NCI-H774 (cell line): ENCODE measurements around the gene ARF3.

ENCODE experiments used
- DNase-seq: peaks from one replicate; lab custom pipeline; 2025; lab: John Stamatoyannopoulos, UW

Gene ARF3

GRCh38 chr12:48981757-48982157 lies 24.5 kb upstream of the ARF3 start:
- DNase-seq = no peak

- no peak for DNase-seq
Measured at GRCh38 chr12:48980953-48981756, 23.9 kb upstream of the ARF3 start.

GRCh38 chr12:48980389-48980952 lies 23.2 kb upstream of the ARF3 start:
- DNase-seq = no peak

GRCh38 chr12:48979602-48980388 lies 22.5 kb upstream of the ARF3 start:
- DNase-seq = no peak

GRCh38 chr12:48978741-48979601 lies 21.7 kb upstream of the ARF3 start:
- DNase-seq = no peak

GRCh38 chr12:48978291-48978740 lies 21.0 kb upstream of the ARF3 start, which contains the start of gene WNT1:
Gene WNT1, plus strand, starts transcription at chr12:48978322. Its CDS starts 329 bp downstream, at chr12:48978651.
- DNase-seq = no peak

- DNase-seq = peak; percentile 16
Measured at GRCh38 chr12:48977290-48978281, 20.3 kb upstream of the ARF3 start.

- no peak for DNase-seq
Measured at GRCh38 chr12:48973941-48974673, 16.8 kb upstream of the ARF3 start.

GRCh38 chr12:48973531-48973930 lies 16.2 kb upstream of the ARF3 start:
- no peak for DNase-seq

- no peak for DNase-seq
Measured at GRCh38 chr12:48972952-48973483, 15.7 kb upstream of the ARF3 start.

GRCh38 chr12:48972213-48972951 lies 15.1 kb upstream of the ARF3 start:
- DNase-seq = no peak

- DNase-seq = no peak
Measured at GRCh38 chr12:48970702-48971334, 13.5 kb upstream of the ARF3 start.

GRCh38 chr12:48969833-48970701 lies 12.8 kb upstream of the ARF3 start:
- DNase-seq = no peak

GRCh38 chr12:48969160-48969771 lies 12.0 kb upstream of the ARF3 start:
- no peak for DNase-seq

- DNase-seq = no peak
Measured at GRCh38 chr12:48968467-48968866, 11.2 kb upstream of the ARF3 start.

- DNase-seq = no peak
Measured at GRCh38 chr12:48967991-48968390, 10.7 kb upstream of the ARF3 start.
